ENCODE data around the gene MEIS2.

Gene MEIS2

DNA sequence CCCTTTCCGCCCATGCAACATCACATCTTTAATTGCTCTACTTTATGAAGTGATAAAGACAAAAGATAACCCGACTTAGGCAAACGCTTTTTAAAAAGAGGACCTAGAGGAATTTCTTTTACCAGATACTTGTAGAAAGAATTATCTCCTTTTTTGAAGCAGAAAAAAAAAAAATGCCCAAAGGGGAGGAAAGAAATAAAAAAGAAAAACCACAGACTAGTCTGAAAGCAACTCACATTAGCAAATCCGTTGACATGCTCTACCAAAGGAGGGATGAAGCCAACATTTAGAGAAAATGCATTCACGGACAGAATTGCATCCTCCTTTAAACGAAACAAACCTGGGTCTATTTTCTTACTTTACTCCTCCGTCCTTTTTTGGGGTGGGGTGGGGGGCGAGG is 213.6 kb downstream of the MEIS2 start:
- Mint-ChIP-seq H3K27me3 (peaks cover 99% of the 10 kb centered on the region), H3K4me1 (ENCODE audit: low read depth) (peaks cover 3% of the 10 kb centered on the region), H3K4me3 (no peak overlapping the region), H3K9me3 (no peaks in the 10 kb centered on the region), H3K27ac (no peak overlapping the region), H3K36me3 (ENCODE audit: low read depth) (no peaks in the 10 kb centered on the region)

DNA sequence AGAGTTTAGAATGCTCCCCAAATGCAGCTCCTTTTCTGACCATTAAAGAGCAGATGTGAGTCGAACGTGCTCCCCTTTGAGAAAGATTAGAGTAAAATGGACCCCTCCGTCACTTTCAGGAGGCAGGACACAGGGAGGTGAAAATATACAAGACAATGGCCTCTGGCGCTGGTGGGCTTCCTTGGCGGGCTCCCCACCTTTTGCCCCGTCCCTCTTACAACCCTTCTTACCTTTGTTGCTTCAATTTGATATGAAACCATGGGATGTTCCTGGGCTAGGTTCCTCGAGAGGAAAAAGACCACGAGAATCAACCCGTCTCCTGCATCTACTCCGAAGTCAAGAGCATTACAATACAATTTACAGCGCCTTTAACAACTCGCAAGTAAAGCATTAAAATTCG is 214.2 kb downstream of the MEIS2 start:
- Mint-ChIP-seq H3K4me3 (no peak overlapping the region), H3K27ac (no peak overlapping the region), H3K27me3 (peaks cover 99% of the 10 kb centered on the region)

DNA sequence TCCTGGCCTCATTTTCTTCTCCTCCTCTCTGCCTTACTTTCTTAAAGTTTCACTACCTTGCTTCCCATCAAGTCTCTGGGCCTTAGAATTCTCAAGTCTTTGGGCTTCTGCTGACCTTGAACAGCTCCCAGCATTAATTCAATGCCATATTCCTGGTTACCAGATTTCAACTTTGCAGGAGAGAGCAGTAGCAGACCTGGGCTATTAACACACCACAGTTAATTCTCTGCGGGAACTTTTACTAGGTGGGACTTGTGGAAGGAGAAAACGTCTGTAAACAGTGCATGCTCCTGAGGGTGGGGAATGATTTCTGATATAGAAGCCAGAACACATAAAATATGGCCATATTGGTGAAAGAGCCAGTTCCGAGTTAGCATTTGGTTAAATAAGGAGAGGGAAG is 214.6 kb downstream of the MEIS2 start:
- Mint-ChIP-seq H3K4me3 (no peak overlapping the region), H3K36me3 (ENCODE audit: low read depth) (no peaks in the 10 kb centered on the region), H3K4me1 (ENCODE audit: low read depth) (peaks cover 3% of the 10 kb centered on the region), H3K27me3 (peaks cover 100% of the 10 kb centered on the region), H3K27ac (no peak overlapping the region), H3K9me3 (no peaks in the 10 kb centered on the region)

More for the DNA sequence above, 214.2 kb downstream of the MEIS2 start:
- Mint-ChIP-seq H3K4me1 (ENCODE audit: low read depth) (peaks cover 3% of the 10 kb centered on the region), H3K36me3 (ENCODE audit: low read depth) (no peaks in the 10 kb centered on the region), H3K9me3 (no peaks in the 10 kb centered on the region)

DNA sequence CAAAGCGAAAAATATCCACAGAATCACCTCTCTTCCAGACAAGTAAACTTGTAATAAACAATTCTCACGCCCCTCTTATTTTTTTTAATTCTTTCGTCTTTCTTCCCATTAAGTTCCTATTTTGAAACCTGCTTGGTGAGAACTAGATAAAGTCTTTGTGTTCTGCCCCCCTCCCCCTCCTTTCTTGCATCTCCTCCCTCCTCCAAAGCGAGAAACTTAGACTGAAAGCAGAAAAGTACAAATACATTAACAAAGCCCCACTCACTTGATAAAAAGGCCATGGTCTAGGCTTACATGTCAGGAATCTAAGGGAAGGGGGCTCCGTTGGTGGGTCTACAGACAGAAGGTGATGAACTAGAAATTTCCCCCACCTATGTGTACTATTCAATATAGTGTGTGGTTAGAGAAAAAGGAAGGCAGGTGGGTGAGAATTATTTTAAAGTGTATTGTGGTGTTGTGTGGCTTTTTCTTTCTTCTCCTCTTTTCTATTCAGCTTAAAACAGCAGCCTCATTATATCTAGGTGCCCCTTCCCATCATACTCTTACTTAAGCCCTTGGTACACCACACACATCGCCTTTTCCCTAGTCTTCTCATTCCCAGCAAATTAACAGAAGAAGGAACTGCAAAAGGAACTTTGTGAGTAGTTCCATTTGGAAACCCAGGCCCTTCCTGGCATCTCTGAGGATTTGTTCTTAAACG is 215.3 kb downstream of the MEIS2 start:
- Mint-ChIP-seq H3K4me1 (ENCODE audit: low read depth) (peaks cover 3% of the 10 kb centered on the region), H3K27ac (no peak overlapping the region), H3K27me3 (peaks cover 97% of the 10 kb centered on the region), H3K4me3 (no peak overlapping the region), H3K9me3 (no peaks in the 10 kb centered on the region), H3K36me3 (ENCODE audit: low read depth) (no peaks in the 10 kb centered on the region)

DNA sequence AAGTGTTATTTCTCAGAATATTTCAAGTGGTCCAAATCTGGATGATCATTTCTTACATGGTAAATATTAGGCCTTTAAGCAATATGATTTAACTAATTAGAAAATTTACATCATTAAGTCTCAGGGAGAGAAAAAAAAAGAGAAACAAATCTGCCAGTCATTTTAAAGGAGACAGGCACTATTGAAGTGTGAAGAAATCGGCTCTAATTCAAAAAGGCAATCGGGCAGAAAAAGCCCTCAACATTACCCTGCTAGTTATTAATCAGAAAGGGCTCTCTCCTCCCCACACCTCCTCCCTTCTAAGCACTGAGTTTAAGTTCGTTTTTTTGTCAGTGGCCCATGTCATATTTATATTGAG is 215.9 kb downstream of the MEIS2 start:
- no peak overlapping the region for H3K4me3 Mint-ChIP-seq
- H3K4me1 Mint-ChIP-seq (ENCODE audit: low read depth) = peaks cover 3% of the 10 kb centered on the region
- H3K27ac Mint-ChIP-seq = no peak overlapping the region
- no peaks in the 10 kb centered on the region for H3K9me3 Mint-ChIP-seq
- H3K27me3 Mint-ChIP-seq = peaks cover 96% of the 10 kb centered on the region
- H3K36me3 Mint-ChIP-seq (ENCODE audit: low read depth) = no peaks in the 10 kb centered on the region

DNA sequence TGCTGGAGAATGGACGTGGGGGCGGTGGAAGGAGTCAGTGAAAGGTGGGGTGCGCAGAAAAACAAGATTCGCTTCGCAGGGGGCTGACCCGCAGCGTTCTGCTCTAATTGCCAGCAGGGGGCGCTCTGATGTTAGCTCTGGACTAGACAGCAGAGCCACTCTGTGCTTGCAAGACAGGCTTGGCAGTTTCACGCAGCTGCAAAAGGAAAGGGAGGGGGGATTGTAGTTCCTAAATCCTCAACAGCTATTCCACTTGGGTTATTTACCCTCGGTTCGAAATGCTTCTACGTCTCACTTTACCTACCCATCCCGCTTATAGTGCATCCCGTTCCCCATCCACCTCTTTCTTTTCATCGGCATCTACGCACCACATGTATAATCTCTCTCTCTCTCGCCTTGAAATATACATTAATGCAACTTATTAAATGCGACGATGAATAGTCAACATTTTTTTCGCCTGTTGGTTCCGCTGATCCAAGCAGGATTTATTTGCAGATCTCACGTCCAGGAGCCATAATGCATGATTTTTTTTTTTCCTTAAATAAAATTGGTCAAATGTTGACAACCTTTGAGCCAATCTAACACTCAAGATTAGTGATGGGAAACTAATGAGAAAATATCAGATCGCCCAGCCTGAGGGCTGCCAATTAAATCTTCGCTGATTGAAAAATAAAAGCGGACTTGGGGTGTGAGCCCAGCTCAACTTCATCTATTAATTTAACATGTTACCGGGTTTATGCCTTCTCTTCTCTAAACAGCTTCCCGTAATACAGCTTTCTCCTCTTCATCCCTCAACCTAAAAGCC is 216.4 kb downstream of the MEIS2 start:
- H3K36me3 Mint-ChIP-seq (ENCODE audit: low read depth) = no peaks in the 10 kb centered on the region
- peaks cover 96% of the 10 kb centered on the region for H3K27me3 Mint-ChIP-seq
- H3K27ac Mint-ChIP-seq = no peak overlapping the region
- H3K4me1 Mint-ChIP-seq (ENCODE audit: low read depth) = peaks cover 3% of the 10 kb centered on the region
- no peaks in the 10 kb centered on the region for H3K9me3 Mint-ChIP-seq
- H3K4me3 Mint-ChIP-seq = no peak overlapping the region

DNA sequence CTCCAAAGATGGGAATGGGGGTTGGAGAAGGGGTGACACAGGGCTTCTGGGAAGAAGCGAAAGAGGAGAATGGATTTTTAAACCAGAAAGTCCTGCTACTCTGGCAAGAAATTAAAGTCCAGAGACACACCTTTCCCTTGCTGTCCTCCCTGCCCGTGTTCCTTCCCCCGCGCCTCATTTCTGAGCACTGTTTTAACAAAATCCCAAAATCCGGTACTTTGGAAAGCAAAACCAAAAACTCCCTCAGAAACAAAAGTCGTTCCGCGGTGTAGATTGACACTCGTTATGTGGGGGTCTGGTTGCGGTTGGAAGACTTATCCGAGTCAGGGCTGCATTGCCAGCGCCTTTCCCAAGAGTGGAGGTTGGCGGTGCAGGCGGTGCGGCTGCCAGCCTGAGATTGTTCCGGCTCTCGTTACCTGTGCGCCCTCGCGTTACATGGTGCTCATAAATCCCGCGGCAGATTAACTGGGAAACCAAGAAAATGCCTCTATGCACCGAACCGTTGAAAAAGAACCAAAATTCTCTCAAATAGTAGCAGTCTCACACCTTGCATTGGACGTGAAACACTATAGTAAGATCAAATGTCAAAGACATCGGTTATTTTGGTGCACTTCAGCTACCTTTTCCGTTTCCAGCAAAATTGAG is 217.7 kb downstream of the MEIS2 start:
- no peaks in the 10 kb centered on the region for H3K36me3 Mint-ChIP-seq (ENCODE audit: low read depth)
- no peak overlapping the region for H3K27ac Mint-ChIP-seq
- H3K4me1 Mint-ChIP-seq (ENCODE audit: low read depth) = peaks cover 3% of the 10 kb centered on the region
- H3K27me3 Mint-ChIP-seq = peaks cover 95% of the 10 kb centered on the region
- H3K9me3 Mint-ChIP-seq = no peaks in the 10 kb centered on the region
- H3K4me3 Mint-ChIP-seq = no peak overlapping the region

DNA sequence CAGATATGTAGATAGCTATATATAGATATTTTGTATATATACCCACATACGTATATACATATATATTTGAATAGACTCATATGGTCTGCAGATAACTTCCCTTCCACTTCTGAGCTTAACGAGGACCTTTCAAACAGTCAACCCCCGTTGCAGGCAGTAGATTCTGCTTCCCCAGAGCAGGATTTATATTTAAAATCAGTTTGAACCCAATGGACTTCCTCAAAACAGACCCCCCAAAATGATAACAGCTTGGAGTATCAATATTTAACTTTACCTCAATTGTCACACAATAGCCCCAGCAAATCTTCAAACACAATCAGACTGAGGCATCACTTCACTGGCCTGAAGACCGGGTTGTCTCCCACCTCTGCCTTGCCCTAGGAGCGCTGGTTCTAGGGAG is 218.3 kb downstream of the MEIS2 start:
- no peak overlapping the region for H3K27ac Mint-ChIP-seq
- no peaks in the 10 kb centered on the region for H3K36me3 Mint-ChIP-seq (ENCODE audit: low read depth)
- peaks cover 95% of the 10 kb centered on the region for H3K27me3 Mint-ChIP-seq
- H3K4me3 Mint-ChIP-seq = no peak overlapping the region
- H3K9me3 Mint-ChIP-seq = no peaks in the 10 kb centered on the region
- peaks cover 3% of the 10 kb centered on the region for H3K4me1 Mint-ChIP-seq (ENCODE audit: low read depth)

DNA sequence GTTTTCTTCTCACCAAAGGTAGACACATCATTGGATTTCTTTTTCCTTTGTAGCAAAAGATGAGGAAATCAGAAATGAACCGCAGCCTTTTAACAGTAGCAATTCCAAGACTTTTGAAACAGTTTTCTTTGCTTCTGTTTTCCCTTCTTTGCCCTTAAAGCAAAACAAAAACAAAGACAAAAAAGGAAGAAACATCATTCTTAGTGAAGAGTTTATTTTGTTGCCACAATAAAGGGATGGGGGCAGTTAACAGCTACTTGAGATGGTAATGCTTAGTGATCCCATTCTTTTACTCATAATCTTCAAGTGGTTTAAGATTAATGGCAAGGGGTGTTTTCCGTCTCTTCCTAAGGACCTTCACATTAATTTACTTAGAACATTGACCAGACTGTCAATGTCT is 218.8 kb downstream of the MEIS2 start:
- no peaks in the 10 kb centered on the region for H3K36me3 Mint-ChIP-seq (ENCODE audit: low read depth)
- H3K4me1 Mint-ChIP-seq (ENCODE audit: low read depth) = peaks cover 3% of the 10 kb centered on the region
- no peaks in the 10 kb centered on the region for H3K9me3 Mint-ChIP-seq
- no peak overlapping the region for H3K27ac Mint-ChIP-seq
- H3K4me3 Mint-ChIP-seq = no peak overlapping the region
- peaks cover 95% of the 10 kb centered on the region for H3K27me3 Mint-ChIP-seq

DNA sequence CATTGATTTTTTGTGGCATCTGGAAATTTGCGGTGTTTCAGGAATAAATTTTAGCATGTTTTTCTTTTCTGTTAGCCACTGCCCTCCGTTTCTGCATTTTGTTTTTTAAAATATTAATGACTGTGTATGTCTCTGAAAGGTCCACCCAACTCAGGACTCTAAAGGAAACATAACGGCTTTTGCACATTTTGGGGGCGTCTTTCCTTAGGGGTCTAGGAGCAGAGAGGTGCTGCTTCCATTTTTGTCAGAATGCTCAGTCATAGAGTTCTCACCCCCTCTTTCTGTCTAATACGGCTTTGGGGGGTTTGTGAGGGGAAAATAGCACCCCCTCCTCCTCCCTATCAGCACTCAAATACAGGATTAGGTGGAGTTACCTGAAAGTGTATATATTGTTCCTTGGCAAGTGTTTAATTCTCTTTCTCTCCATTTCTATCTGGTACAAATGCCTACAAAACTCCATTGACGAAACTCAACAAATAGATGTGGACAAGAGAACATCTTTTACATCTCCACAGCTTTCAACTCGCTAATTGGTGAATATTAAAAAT is 219.4 kb downstream of the MEIS2 start:
- Mint-ChIP-seq H3K27me3 (peaks cover 95% of the 10 kb centered on the region), H3K4me3 (no peak overlapping the region), H3K27ac (no peak overlapping the region), H3K4me1 (ENCODE audit: low read depth) (peaks cover 3% of the 10 kb centered on the region), H3K36me3 (ENCODE audit: low read depth) (no peaks in the 10 kb centered on the region), H3K9me3 (no peaks in the 10 kb centered on the region)

DNA sequence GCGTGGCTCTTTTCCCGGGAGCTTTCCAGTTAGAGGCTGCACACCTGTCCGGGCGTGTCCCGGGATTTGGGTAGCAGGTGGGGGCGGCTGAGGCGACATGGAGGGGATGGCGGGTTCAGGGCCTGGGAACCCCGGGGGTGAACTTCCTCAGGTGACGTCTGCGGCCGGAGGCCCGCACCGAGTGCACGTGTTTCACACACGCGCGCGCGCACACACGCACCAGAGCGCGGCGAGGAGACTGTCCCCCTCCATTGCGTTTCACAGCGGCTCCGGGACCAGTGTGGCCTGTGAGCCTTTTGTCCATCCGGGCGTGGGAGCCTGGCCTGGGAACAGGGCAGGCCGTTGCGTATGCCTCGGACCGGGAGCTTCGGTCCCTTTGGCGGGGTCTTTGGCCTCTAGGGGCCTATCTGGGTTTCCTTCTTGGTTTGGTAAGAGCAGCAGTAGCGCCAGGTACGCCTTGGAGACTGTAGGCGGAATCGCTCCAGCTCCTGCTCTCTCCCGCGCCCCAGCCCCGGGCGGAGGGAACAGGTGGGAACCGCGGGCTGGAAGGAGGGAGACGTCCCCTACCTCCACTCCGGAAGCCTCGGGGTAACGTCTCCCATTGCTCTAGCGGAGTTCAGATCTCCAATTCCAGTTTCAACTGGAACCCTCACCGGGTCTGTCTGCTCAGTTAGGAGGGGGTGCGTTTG is 220.0 kb downstream of the MEIS2 start:
- Mint-ChIP-seq H3K4me3 (no peak overlapping the region), H3K27ac (no peak overlapping the region), H3K4me1 (ENCODE audit: low read depth) (peaks cover 3% of the 10 kb centered on the region), H3K9me3 (no peaks in the 10 kb centered on the region), H3K27me3 (peaks cover 95% of the 10 kb centered on the region), H3K36me3 (ENCODE audit: low read depth) (no peaks in the 10 kb centered on the region)

DNA sequence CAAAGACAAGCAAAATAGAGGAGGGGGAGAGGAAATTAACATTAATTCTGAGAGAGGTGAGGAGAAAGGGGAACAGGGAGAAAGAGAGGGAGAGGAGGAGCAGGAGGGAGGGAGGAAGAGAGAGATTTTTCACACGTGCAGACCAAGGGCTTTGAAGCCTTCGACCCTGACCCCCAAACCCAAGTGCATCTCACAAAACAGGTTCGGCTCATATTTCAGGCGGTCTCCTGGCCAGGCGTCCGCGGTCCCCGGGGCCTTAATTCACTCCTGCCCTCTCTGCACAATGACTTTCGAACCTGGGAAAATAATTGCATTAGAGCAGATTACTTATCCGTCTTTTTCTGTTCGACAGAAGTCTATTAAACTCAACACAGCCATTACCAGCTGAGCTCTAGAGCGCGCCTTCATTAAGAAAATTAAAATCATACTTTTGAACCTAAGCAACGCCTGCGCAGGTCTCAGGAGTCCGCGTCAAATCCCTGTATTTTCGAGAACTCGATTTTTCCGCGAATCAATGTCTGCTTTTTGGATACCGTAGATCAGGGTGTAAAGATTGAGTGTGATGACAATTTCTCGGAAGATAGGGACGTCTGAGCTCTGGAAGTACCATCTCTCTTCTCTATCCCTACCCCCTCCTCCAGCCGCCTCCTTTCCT is 220.7 kb downstream of the MEIS2 start:
- H3K4me1 Mint-ChIP-seq (ENCODE audit: low read depth) = peaks cover 3% of the 10 kb centered on the region
- no peaks in the 10 kb centered on the region for H3K9me3 Mint-ChIP-seq
- H3K36me3 Mint-ChIP-seq (ENCODE audit: low read depth) = no peaks in the 10 kb centered on the region
- H3K4me3 Mint-ChIP-seq = no peak overlapping the region
- peaks cover 94% of the 10 kb centered on the region for H3K27me3 Mint-ChIP-seq
- no peak overlapping the region for H3K27ac Mint-ChIP-seq

DNA sequence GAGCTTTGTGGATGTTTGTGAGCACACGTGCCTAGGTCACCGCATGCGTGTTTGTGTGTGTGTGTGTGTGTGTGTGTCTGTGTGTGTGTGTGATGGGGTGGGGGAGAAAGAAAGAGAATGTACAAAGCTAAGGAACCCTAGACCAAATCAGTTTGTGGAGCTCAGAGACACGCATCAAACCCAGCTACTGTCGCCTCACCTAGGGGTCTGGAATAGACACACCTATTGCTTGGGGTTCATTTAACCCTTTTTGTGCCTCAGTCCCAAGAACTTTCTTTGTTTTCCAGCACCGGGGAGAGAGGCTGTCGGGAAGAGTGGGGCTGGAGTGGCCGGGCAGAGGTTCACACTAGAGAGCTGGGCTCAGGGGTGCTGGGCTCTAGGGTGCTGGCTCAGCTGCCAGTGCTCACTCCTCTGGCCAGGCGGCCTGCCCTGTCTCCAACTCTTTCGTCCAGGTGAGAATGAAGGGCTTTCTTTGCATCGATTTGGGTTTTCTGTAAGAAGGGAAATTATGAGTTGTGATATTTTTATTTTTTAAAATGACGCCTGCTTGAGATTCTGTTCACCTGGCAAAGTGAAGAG is 221.6 kb downstream of the MEIS2 start:
- H3K4me3 Mint-ChIP-seq = no peak overlapping the region
- no peaks in the 10 kb centered on the region for H3K36me3 Mint-ChIP-seq (ENCODE audit: low read depth)
- H3K27me3 Mint-ChIP-seq = peaks cover 90% of the 10 kb centered on the region
- no peaks in the 10 kb centered on the region for H3K4me1 Mint-ChIP-seq (ENCODE audit: low read depth)
- no peaks in the 10 kb centered on the region for H3K9me3 Mint-ChIP-seq
- no peak overlapping the region for H3K27ac Mint-ChIP-seq

All from stimulated activated naive CD8-positive, alpha-beta T cell treated with anti-CD3 and anti-CD28 coated beads, Interleukin-15, Interleukin-2, amounts not matched to agents 100 ng/mL and 50 ng/mL, for 24 hours (primary cell).